ENCODE measurements around the gene RGS6. TPM values are rescaled to one million over a fixed set of nuclear protein-coding genes. Genes with fewer than 3 reads are reported as not detected.

RGS6 gene
- total RNA-seq, 2 experiments from 2014 or later = not detected

GRCh38 chr14:72519543-72519942 is 587.3 kb downstream of the RGS6 start:
- peak overlapping the region; percentile 49 for H3K4me3 Mint-ChIP-seq
- ChIA-PET CTCF (interaction anchor here (2.0 to 2.8 kb wide), 2 partner anchors 385 to 429 kb away, joined by 7 to 9 read pairs; no protein-coding TSS in a partner anchor), POLR2A (interaction anchor here (0.9 to 1.0 kb wide), 2 partner anchors 376 to 384 kb away, joined by 3 to 4 read pairs; no protein-coding TSS in a partner anchor)
- H3K27ac ChIP-seq (ENCODE audit: low read depth in 1 of 2, low read length in 2 of 2) = peak overlapping the region in 1 of 2 donors; percentile 32
- ATAC-seq (ENCODE audit: poor library complexity) (no peak), DNase-seq (peak in 2 of 14 experiments; percentile 45 to 50)
- H3K4me1 Mint-ChIP-seq (ENCODE audit: low read depth) = peaks cover 64% of the 10 kb centered on the region
- H3K36me3 ChIP-seq (ENCODE audit: insufficient read depth, low read length) = no peaks in the 10 kb centered on the region
- no peak overlapping the region for H3K4me3 ChIP-seq (ENCODE audit: low read length)
- no peaks in the 10 kb centered on the region for H3K36me3 Mint-ChIP-seq (ENCODE audit: low read depth)
- peaks cover 6% of the 10 kb centered on the region for H3K9me3 Mint-ChIP-seq
- H3K27ac Mint-ChIP-seq = peak overlapping the region; percentile 76
- H3K27me3 Mint-ChIP-seq = no peaks in the 10 kb centered on the region
- H3K9me3 ChIP-seq (ENCODE audit: control insufficient read depth in 1 of 2, insufficient read depth in 1 of 2, low read length in 2 of 2) = peaks cover 0 to 5% of the 10 kb centered on the region in 2 experiments
- intact Hi-C loops (cut with DNase I, micrococcal nuclease) = loop anchor here in 1 of 2 experiments (5.0 kb wide), 1 partner anchor 953 kb away; no protein-coding TSS in a partner anchor
- no peaks in the 10 kb centered on the region for H3K27me3 ChIP-seq (ENCODE audit: control insufficient read depth in 1 of 2, insufficient read depth in 2 of 2, low read length in 2 of 2)
- peaks cover 41% of the 10 kb centered on the region for H3K4me1 ChIP-seq (ENCODE audit: insufficient read depth, low read length)
- no peak for TF ChIP-seq CTCF (IDR thresholded peaks at IDR 0.05)

GRCh38 chr14:72521045-72521444 is 588.8 kb downstream of the RGS6 start:
- peaks cover 0 to 5% of the 10 kb centered on the region in 2 experiments for H3K9me3 ChIP-seq (ENCODE audit: control insufficient read depth in 1 of 2, insufficient read depth in 1 of 2, low read length in 2 of 2)
- intact Hi-C loops (cut with DNase I, micrococcal nuclease) = loop anchor here in 1 of 2 experiments (10.0 kb wide), 1 partner anchor 1134 kb away; no protein-coding TSS in a partner anchor
- H3K36me3 Mint-ChIP-seq (ENCODE audit: low read depth) = no peaks in the 10 kb centered on the region
- H3K36me3 ChIP-seq (ENCODE audit: insufficient read depth, low read length) = no peaks in the 10 kb centered on the region
- H3K27ac Mint-ChIP-seq = no peak overlapping the region
- H3K4me3 Mint-ChIP-seq = no peak overlapping the region
- no peak overlapping the region for H3K27ac ChIP-seq (ENCODE audit: low read depth in 1 of 2, low read length in 2 of 2)
- H3K4me1 Mint-ChIP-seq (ENCODE audit: low read depth) = peaks cover 65% of the 10 kb centered on the region
- ATAC-seq (ENCODE audit: poor library complexity) (no peak), DNase-seq (no peak)
- H3K4me3 ChIP-seq (ENCODE audit: low read length) = no peak overlapping the region
- H3K27me3 ChIP-seq (ENCODE audit: control insufficient read depth in 1 of 2, insufficient read depth in 2 of 2, low read length in 2 of 2) = no peaks in the 10 kb centered on the region
- CTCF ChIA-PET = no interaction called here
- no peak for TF ChIP-seq CTCF (IDR thresholded peaks at IDR 0.05)
- H3K9me3 Mint-ChIP-seq = peaks cover 6% of the 10 kb centered on the region
- no peaks in the 10 kb centered on the region for H3K27me3 Mint-ChIP-seq
- POLR2A ChIA-PET = no interaction called here
- peaks cover 43% of the 10 kb centered on the region for H3K4me1 ChIP-seq (ENCODE audit: insufficient read depth, low read length)

GRCh38 chr14:72521968-72522741 is 589.9 kb downstream of the RGS6 start:
- DNase-seq (peak in 1 of 14 experiments; percentile 18), ATAC-seq (ENCODE audit: poor library complexity) (no peak)
- Mint-ChIP-seq H3K9me3 (peaks cover 6% of the 10 kb centered on the region), H3K27ac (no peak overlapping the region), H3K4me1 (ENCODE audit: low read depth) (peaks cover 58% of the 10 kb centered on the region), H3K4me3 (no peak overlapping the region), H3K36me3 (ENCODE audit: low read depth) (no peaks in the 10 kb centered on the region), H3K27me3 (no peaks in the 10 kb centered on the region)
- H3K4me3 ChIP-seq (ENCODE audit: low read length) = no peak overlapping the region
- POLR2A ChIA-PET = no interaction called here
- CTCF ChIA-PET = no interaction called here
- H3K27ac ChIP-seq (ENCODE audit: low read depth in 1 of 2, low read length in 2 of 2) = no peak overlapping the region
- peaks cover 0 to 5% of the 10 kb centered on the region in 2 experiments for H3K9me3 ChIP-seq (ENCODE audit: control insufficient read depth in 1 of 2, insufficient read depth in 1 of 2, low read length in 2 of 2)
- intact Hi-C loops (cut with DNase I, micrococcal nuclease) = loop anchor here in 1 of 2 experiments (10.0 kb wide), 1 partner anchor 1133 kb away; no protein-coding TSS in a partner anchor
- H3K4me1 ChIP-seq (ENCODE audit: insufficient read depth, low read length) = peaks cover 34% of the 10 kb centered on the region
- no peak for TF ChIP-seq CTCF (IDR thresholded peaks at IDR 0.05)
- H3K36me3 ChIP-seq (ENCODE audit: insufficient read depth, low read length) = no peaks in the 10 kb centered on the region
- no peaks in the 10 kb centered on the region for H3K27me3 ChIP-seq (ENCODE audit: control insufficient read depth in 1 of 2, insufficient read depth in 2 of 2, low read length in 2 of 2)

Measured in CD4-positive, alpha-beta T cell (primary cell).